Suprapubic skin (tissue), 4 donors: ENCODE results near the gene TMEM207. TPM values are rescaled to one million over a fixed set of nuclear protein-coding genes. Genes with fewer than 3 reads are reported as not detected.

Experiments used
- DNase-seq, 2 donors: peaks; one replicate each; pipeline ENCODE4 v3.0.0-alpha.2; 2019; ENCODE audit warnings: low spot score in 2 of 2
- H3K27ac ChIP-seq: fragments of 200-600 bp; sonication (generic); one replicate; pipeline ENCODE4 v1.5.1; 2019
- H3K27me3 ChIP-seq: fragments of 200-600 bp; sonication (generic); one replicate; pipeline ENCODE4 v1.5.1; 2019
- H3K36me3 ChIP-seq: fragments of 200-600 bp; sonication (generic); one replicate; pipeline ENCODE4 v1.5.1; 2019
- H3K4me1 ChIP-seq: fragments of 200-600 bp; sonication (generic); one replicate; pipeline ENCODE4 v1.5.1; 2019
- H3K4me3 ChIP-seq: fragments of 200-600 bp; sonication (generic); one replicate; pipeline ENCODE4 v1.5.1; 2019; ENCODE audit warnings: mild to moderate bottlenecking
- H3K9me3 ChIP-seq: fragments of 200-600 bp; sonication (generic); one replicate; pipeline ENCODE4 v1.5.1; 2019
- EP300 ChIP-seq: sonication (generic); formaldehyde crosslinking; IDR thresholded peaks from one replicate; pipeline ENCODE4 v1.6.1; 2017; ENCODE audit warnings: antibody characterized with exemption
- POLR2A ChIP-seq, 2 donors: fragments of 450-650 bp; IDR thresholded peaks; one replicate each; pipeline ENCODE4 v1.6.1; 2017; ENCODE audit warnings: antibody characterized with exemption in 2 of 2, mild to moderate bottlenecking in 2 of 2, moderate library complexity in 2 of 2
- POLR2AphosphoS5 ChIP-seq, 3 donors: sonication (generic); formaldehyde crosslinking; IDR thresholded peaks; one replicate each; pipeline ENCODE4 v1.6.1; 2017; ENCODE audit warnings: antibody characterized with exemption in 3 of 3
- WGBS: methylation state at CpG from one replicate; pipeline ENCODE4 v1.1.5; 2018; 5-methylcytosine and 5-hydroxymethylcytosine counted together
- total RNA-seq, 4 donors: library from RNA; depleted of rRNA; stranded (reverse); fragments of >200 nt; gene quantifications; one replicate each; pipeline ENCODE4 v1.1.0, GENCODE V29; 2016
- TF ChIP-seq, protein P1 (sequence below), 2 donors: fragments of 200-600 bp in 1 of 2; fragments of 450-650 bp in 1 of 2; sonication (generic) in 1 of 2; IDR thresholded peaks; one replicate each; pipeline ENCODE4 v1.5.1; 2016 to 2019; ENCODE audit warnings: antibody characterized with exemption in 2 of 2, mild to moderate bottlenecking in 1 of 2, moderate library complexity in 1 of 2

Gene TMEM207
- total RNA-seq: not detected

- DNase-seq: no peak
- 88% methylated on average over 1 of the region's 1 CpG for WGBS
- Histone ChIP-seq H3K36me3 (no peaks in the 10 kb centered on the region), H3K27me3 (peaks cover 3% of the 10 kb centered on the region), H3K4me3 (no peak within 1 kb of the TSS), H3K9me3 (no peaks in the 10 kb centered on the region), H3K4me1 (no peaks in the 10 kb centered on the region), H3K27ac (no peak within 1 kb of the TSS)
- TF ChIP-seq EP300 (no peak), POLR2A (IDR thresholded peaks at IDR 0.05) (no peak), POLR2AphosphoS5 (IDR thresholded peaks at IDR 0.05) (no peak)
- TF ChIP-seq, protein P1, sequence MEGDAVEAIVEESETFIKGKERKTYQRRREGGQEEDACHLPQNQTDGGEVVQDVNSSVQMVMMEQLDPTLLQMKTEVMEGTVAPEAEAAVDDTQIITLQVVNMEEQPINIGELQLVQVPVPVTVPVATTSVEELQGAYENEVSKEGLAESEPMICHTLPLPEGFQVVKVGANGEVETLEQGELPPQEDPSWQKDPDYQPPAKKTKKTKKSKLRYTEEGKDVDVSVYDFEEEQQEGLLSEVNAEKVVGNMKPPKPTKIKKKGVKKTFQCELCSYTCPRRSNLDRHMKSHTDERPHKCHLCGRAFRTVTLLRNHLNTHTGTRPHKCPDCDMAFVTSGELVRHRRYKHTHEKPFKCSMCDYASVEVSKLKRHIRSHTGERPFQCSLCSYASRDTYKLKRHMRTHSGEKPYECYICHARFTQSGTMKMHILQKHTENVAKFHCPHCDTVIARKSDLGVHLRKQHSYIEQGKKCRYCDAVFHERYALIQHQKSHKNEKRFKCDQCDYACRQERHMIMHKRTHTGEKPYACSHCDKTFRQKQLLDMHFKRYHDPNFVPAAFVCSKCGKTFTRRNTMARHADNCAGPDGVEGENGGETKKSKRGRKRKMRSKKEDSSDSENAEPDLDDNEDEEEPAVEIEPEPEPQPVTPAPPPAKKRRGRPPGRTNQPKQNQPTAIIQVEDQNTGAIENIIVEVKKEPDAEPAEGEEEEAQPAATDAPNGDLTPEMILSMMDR (IDR thresholded peaks at IDR 0.05): no peak
These were observed at the start of gene TMEM207 for GRCh38 chr3:190449801-190450200. Gene TMEM207, minus strand, starts transcription at chr3:190449901. Its CDS starts 92 bp downstream, at chr3:190449809.

DNA sequence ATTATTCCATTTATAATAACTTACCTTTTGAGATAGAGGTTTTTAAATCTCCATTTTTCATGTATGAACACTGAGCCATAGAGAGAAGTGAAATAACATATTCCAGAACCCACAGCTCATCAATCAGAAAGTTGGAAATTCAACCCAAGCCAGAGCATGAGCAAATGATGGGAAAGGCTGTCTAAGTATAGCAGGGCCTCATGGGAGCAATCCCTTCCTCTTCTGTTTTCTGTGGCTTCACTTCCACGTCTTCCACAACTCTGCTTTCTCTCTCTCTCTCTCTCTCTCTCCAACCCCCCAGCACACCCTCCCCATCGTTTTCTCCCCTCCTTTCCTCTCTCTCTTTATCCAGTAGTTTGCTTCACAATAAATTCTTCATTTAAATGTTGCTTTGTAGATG, 49.4 kb upstream of the TMEM207 start:
- TF ChIP-seq POLR2AphosphoS5 (IDR thresholded peaks at IDR 0.05): no peak
- no peak for TF ChIP-seq EP300
- TF ChIP-seq, protein P1 (IDR thresholded peaks at IDR 0.05): no peak
- TF ChIP-seq POLR2A (IDR thresholded peaks at IDR 0.05): no peak
- no peak overlapping the region for H3K27ac ChIP-seq
- H3K36me3 ChIP-seq: no peaks in the 10 kb centered on the region
- DNase-seq: no peak
- no peaks in the 10 kb centered on the region for H3K9me3 ChIP-seq
- no peak overlapping the region for H3K4me3 ChIP-seq
- H3K4me1 ChIP-seq: no peaks in the 10 kb centered on the region
- 47% methylated on average over 2 of the region's 2 CpGs for WGBS
- no peaks in the 10 kb centered on the region for H3K27me3 ChIP-seq

GRCh38 chr3:190498293-190498692, 48.6 kb upstream of the TMEM207 start:
- Histone ChIP-seq H3K4me3 (no peak overlapping the region), H3K27ac (no peak overlapping the region), H3K36me3 (no peaks in the 10 kb centered on the region), H3K27me3 (no peaks in the 10 kb centered on the region), H3K4me1 (no peaks in the 10 kb centered on the region), H3K9me3 (no peaks in the 10 kb centered on the region)
- TF ChIP-seq POLR2A (IDR thresholded peaks at IDR 0.05): no peak
- TF ChIP-seq, protein P1 (IDR thresholded peaks at IDR 0.05): no peak
- TF ChIP-seq POLR2AphosphoS5 (IDR thresholded peaks at IDR 0.05): no peak
- TF ChIP-seq EP300: no peak
- no peak for DNase-seq
- WGBS: 85% methylated on average over 2 of the region's 2 CpGs

DNA sequence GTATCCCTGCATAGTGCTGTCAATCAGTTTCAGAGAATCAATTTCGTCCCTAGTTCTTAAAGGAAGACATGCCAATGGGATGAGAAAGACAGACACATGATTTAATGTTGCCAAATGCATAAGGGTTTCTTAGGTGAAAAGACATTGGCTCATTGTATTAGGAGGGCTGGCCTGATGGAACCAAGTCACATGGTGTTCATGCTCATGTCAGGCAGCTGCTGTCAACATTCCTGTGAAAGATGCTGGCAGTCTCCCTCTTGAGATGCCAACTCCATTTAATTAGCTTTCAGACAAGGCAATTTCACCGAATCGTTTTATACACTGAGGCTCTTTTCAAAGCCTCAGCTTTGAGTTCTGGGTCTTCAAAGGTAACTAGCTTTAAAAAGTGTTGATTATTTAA, 48.1 kb upstream of the TMEM207 start:
- 55% methylated on average over 3 of the region's 3 CpGs for WGBS
- no peak for DNase-seq
- TF ChIP-seq POLR2A (IDR thresholded peaks at IDR 0.05) (no peak), EP300 (no peak), POLR2AphosphoS5 (IDR thresholded peaks at IDR 0.05) (no peak)
- TF ChIP-seq, protein P1 (IDR thresholded peaks at IDR 0.05): no peak

DNA sequence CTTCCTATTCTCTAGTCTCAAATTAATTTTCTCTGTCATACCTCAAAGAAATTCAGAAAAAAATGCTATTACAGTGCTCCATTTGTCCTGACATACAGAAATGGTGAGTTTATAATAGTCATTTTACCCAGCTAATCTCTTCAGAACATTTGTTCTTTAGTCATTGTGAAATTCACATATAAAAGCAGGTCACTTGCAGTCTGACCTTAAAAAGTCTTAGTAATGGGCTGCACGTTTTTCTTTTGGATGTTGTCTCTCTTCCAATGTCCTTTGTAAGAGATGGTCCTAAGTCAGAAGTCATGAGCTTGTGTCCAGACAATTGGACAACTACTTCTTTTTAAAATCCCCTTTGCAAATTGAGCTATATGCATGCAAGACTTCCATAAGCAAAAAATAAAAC, 47.2 kb upstream of the TMEM207 start:
- no peaks in the 10 kb centered on the region for H3K9me3 ChIP-seq
- no peak overlapping the region for H3K4me3 ChIP-seq
- no peaks in the 10 kb centered on the region for H3K36me3 ChIP-seq
- no peaks in the 10 kb centered on the region for H3K27me3 ChIP-seq
- 24% methylated on average over 1 of the region's 1 CpG for WGBS
- no peaks in the 10 kb centered on the region for H3K4me1 ChIP-seq
- no peak for DNase-seq
- H3K27ac ChIP-seq: no peak overlapping the region
- TF ChIP-seq POLR2A (IDR thresholded peaks at IDR 0.05) (no peak), EP300 (no peak), POLR2AphosphoS5 (IDR thresholded peaks at IDR 0.05) (no peak)
- TF ChIP-seq, protein P1 (IDR thresholded peaks at IDR 0.05): no peak

More for the DNA sequence above, 48.1 kb upstream of the TMEM207 start:
- H3K4me1 ChIP-seq: no peaks in the 10 kb centered on the region
- H3K4me3 ChIP-seq: no peak overlapping the region
- no peaks in the 10 kb centered on the region for H3K9me3 ChIP-seq
- no peaks in the 10 kb centered on the region for H3K36me3 ChIP-seq
- H3K27me3 ChIP-seq: no peaks in the 10 kb centered on the region
- no peak overlapping the region for H3K27ac ChIP-seq
